Endothelial cell of umbilical vein (primary cell): ENCODE results near the gene MSI1.

Experiments
- CTCF ChIP-seq, 2 donors: IDR thresholded peaks; 1 replicate in 1 of 2; 2 replicates in 1 of 2; pipeline ENCODE4 v1.5.1; 2011; ENCODE audit warnings: low read length in 2 of 2, mild to moderate bottlenecking in 2 of 2, moderate library complexity in 2 of 2, control low read depth in 1 of 2, inconsistent platforms in 1 of 2, low read depth in 1 of 2; ENCODE audit not compliant: insufficient read depth in 1 of 2; ENCODE audit errors: extremely low read depth in 1 of 2
- MYC ChIP-seq: IDR thresholded peaks from one replicate; pipeline ENCODE4 v1.6.1; 2011; ENCODE audit warnings: mild to moderate bottlenecking, low read depth, low read length
- POLR2A ChIP-seq: IDR thresholded peaks from 2 replicates; pipeline ENCODE4 v1.6.1; 2012; ENCODE audit warnings: low read depth, mild to moderate bottlenecking, control low read depth, low read length
- POLR2AphosphoS5 ChIP-seq: IDR thresholded peaks from 2 replicates; pipeline ENCODE4 v1.6.1; 2012; ENCODE audit warnings: low read depth, mild to moderate bottlenecking, control low read depth, low read length, moderate library complexity; ENCODE audit not compliant: insufficient read depth

GRCh38 chr12:120376009-120376408 lies 7.0 kb upstream of the MSI1 start:
- TF ChIP-seq CTCF (IDR thresholded peaks at IDR 0.05; ENCODE audit: extremely low read depth in 1 of 2, insufficient read depth in 1 of 2, low read depth in 1 of 2, low read length in 2 of 2), result no peak
- no peak for TF ChIP-seq POLR2A
- TF ChIP-seq MYC, result no peak
- no peak for TF ChIP-seq POLR2AphosphoS5
